Spleen (tissue), 13 donors: ENCODE data around the gene WDR35. TPM values are rescaled to one million over a fixed set of nuclear protein-coding genes. Genes with fewer than 3 reads are reported as not detected.

Experiments
- DNase-seq: peaks from one replicate; pipeline ENCODE4 v3.0.0-alpha.2; 2020
- H3K27ac ChIP-seq, 8 donors: fragments of 200-600 bp; sonication (generic) in 7 of 8; 1 replicate in 4 of 8; 2 replicates in 4 of 8; pipeline versions ENCODE4 v1.5.0 to v1.8.0; 2016 to 2021; ENCODE audit warnings: inconsistent platforms in 4 of 8, mild to moderate bottlenecking in 4 of 8, moderate library complexity in 1 of 8
- H3K27me3 ChIP-seq, 7 donors: fragments of 200-600 bp; sonication (generic) in 6 of 7; replicated peaks in 1 of 7; 1 replicate in 4 of 7; 2 replicates in 3 of 7; pipeline versions ENCODE4 v1.5.0 to v1.8.0; 2016 to 2021; ENCODE audit warnings: inconsistent platforms in 3 of 7, mild to moderate bottlenecking in 1 of 7
- H3K36me3 ChIP-seq, 6 donors: fragments of 200-600 bp; sonication (generic) in 5 of 6; 1 replicate in 4 of 6; 2 replicates in 2 of 6; pipeline versions ENCODE4 v1.5.0 to v1.8.0; 2016 to 2021; ENCODE audit warnings: inconsistent platforms in 2 of 6
- H3K4me1 ChIP-seq, 6 donors: fragments of 200-600 bp; sonication (generic) in 5 of 6; 1 replicate in 3 of 6; 2 replicates in 3 of 6; pipeline versions ENCODE4 v1.5.0 to v1.8.0; 2016 to 2021; ENCODE audit warnings: inconsistent platforms in 3 of 6
- H3K4me3 ChIP-seq, 8 donors: fragments of 200-600 bp; sonication (generic) in 7 of 8; 1 replicate in 4 of 8; 2 replicates in 4 of 8; pipeline versions ENCODE4 v1.5.0 to v1.8.0; 2016 to 2021; ENCODE audit warnings: inconsistent platforms in 4 of 8, mild to moderate bottlenecking in 4 of 8, moderate library complexity in 2 of 8
- H3K9me3 ChIP-seq, 8 donors: fragments of 200-600 bp; sonication (generic) in 7 of 8; 1 replicate in 4 of 8; 2 replicates in 4 of 8; pipeline versions ENCODE4 v1.5.0 to v1.8.0; 2016 to 2021; ENCODE audit warnings: inconsistent platforms in 4 of 8
- CTCF ChIP-seq, 11 experiments: fragments of 200-600 bp in 7 of 11; fragments of 450-650 bp in 4 of 11; sonication (generic) in 4 of 11; IDR thresholded peaks in 8 of 11; conservative IDR thresholded peaks in 3 of 11; 1 replicate in 7 of 11; 2 replicates in 4 of 11; pipeline versions ENCODE4 v1.4.0 to v1.8.0; 2016 to 2021; ENCODE audit warnings: antibody characterized with exemption in 11 of 11, inconsistent platforms in 4 of 11, mild to moderate bottlenecking in 1 of 11
- POLR2A ChIP-seq, 3 donors: fragments of 450-650 bp; IDR thresholded peaks; one replicate each; pipeline ENCODE4 v1.5.1; 2017; ENCODE audit warnings: antibody characterized with exemption in 3 of 3, mild to moderate bottlenecking in 1 of 3
- POLR2AphosphoS5 ChIP-seq, 3 donors: sonication (generic); formaldehyde crosslinking; IDR thresholded peaks; one replicate each; pipeline ENCODE4 v1.5.1; 2017; ENCODE audit warnings: antibody characterized with exemption in 3 of 3
- WGBS, 5 donors: extraction: QIAGEN DNeasy Blood & Tissue Kit in 3 of 5; methylation state at CpG; one replicate each; pipeline versions ENCODE4 v1.1.5 to v1.1.7; 2013 to 2018; 5-methylcytosine and 5-hydroxymethylcytosine counted together
- intact Hi-C: fragments of 100-400 bp; cut with DNase I; formaldehyde crosslinking; loops from one replicate; pipeline ENCODE4 v1.15.0; 2023; ENCODE audit warnings: low total_unique reads
- long read RNA-seq, 2 donors: transcript quantifications; one replicate each; lab custom pipeline, GENCODE V29; 2026
- polyA plus RNA-seq, 3 donors: library from polyadenylated mRNA; stranded (reverse); fragments of 200-250 nt; gene quantifications; one replicate each; pipeline ENCODE4 v1.2.1, GENCODE V29; 2013
- total RNA-seq, 7 donors: library from RNA; depleted of rRNA in 3 of 7; stranded (reverse); fragments of >200 nt in 3 of 7; fragmentation: NEBNext Ultra II Directional in 4 of 7; extraction: Animal tissue kit (Norgen Biotek cat#: 25700) in 4 of 7; gene quantifications; one replicate each; pipeline versions ENCODE4 v1.1.0 to v1.2.1, GENCODE V29; 2016 to 2021
- donor health status: healthy with polysubstance abuse.
- donor health status: DM: no; HTN: no; CAD: no; lungs with moderate emphysema.
- donor health status: DM: no; HTN: no; CAD: no.
- donor health status: Bipolar disorder and iron deficiency.
- donor health status: healthy.
- donor health status: DM: no; HTN: no; CAD: no.
- donor health status: DM: yes; HTN: yes; CAD: no.

WDR35 gene
- total RNA-seq (1 to 10 TPM; 3.6 to 5.3 (median 4.1) TPM), polyA plus RNA-seq (1 to 10 TPM; 1.7 to 2.1 (median 2.0) TPM)
- long read RNA-seq, donor 1 = 0 reads
- long read RNA-seq, donor 2 = 0 reads

DNA sequence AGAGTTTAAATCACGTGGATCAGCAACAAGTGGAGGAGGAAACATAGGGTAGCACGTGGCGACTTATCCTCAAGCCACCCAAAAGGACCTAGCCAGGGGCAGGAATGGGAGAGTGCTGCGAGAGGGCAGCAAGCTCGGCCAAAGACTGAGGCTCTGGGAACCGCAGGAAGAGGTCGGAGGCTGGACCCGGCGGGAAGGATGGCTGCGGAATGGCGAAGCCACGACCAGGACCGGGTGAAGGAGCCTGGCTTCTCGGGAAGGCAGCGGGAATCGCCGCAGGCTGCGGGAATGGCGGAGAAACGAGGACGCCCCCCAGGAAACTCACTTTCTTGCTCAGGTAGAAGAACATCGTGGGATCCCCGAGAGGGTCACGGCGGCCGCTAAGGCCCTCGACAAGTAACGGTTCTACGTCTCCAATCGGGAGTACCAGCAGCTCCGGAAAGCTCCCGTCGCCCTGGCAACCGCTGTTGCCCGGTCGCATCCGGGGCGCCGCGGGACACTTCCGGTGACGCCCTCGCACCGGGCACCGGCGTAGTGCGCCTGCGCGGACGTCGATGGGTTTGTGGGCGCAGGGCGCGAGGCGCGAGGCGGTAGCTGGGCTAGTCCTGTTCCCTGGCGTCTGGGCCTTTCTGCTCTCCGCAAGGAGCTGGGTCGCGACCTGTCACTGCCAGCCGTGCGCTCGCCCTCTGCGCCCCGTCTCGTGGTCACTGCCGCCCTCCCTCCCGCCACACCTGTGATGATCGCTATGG, at the start of gene WDR35:
Gene WDR35, minus strand, starts transcription at position 439 of the 749 bp plus-strand sequence. Its CDS starts 90 bp downstream, at position 349.
- Histone ChIP-seq H3K27me3 (peaks cover 0 to 24% (median 0%) of the 10 kb centered on the region in 7 donors), H3K27ac (peak within 1 kb of the TSS in 7 of 8 donors; percentile 24 to 81 (median 63)), H3K4me3 (peak within 1 kb of the TSS; percentile 48 to 92 (median 76)), H3K4me1 (peaks cover 6 to 31% (median 21%) of the 10 kb centered on the region in 6 donors), H3K9me3 (no peaks in the 10 kb centered on the region), H3K36me3 (peaks cover 0 to 2% (median 0%) of the 10 kb centered on the region in 6 donors)
- WGBS, 5 donors = 1 to 2% (median 1%) methylated on average over 33 to 70 of the region's 70 CpGs
- intact Hi-C loops = no loop called here
- peak; percentile 97 for DNase-seq
- TF ChIP-seq POLR2A (IDR thresholded peaks at IDR 0.05) (no peak), CTCF (IDR thresholded peaks at IDR 0.05 in 8 of 11, conservative IDR thresholded peaks at IDR 0.05 in 3 of 11) (no peak), POLR2AphosphoS5 (IDR thresholded peaks at IDR 0.05) (peak; percentile 91 to 94 (median 94))

DNA sequence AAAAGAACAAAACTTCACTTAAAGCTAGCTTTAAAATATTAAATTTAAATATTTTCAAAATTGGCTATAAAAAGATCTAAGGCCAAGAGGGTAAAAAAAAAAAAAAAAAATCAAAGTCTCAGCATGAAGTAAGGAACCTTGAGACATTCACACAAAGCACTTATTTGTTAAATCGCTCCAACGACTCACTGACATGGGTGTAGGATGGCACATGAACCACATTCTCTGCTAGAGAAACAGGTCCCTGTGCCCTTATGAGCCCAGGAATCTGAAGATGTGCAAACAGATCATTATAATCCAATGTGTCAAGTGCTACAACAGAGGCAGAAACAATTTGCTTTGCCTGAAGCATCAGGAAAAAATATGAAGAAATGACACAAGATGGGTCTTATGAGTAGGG, 47.8 kb upstream of the WDR35 start:
- no peak for TF ChIP-seq POLR2A (IDR thresholded peaks at IDR 0.05)
- no peak for TF ChIP-seq POLR2AphosphoS5 (IDR thresholded peaks at IDR 0.05)
- TF ChIP-seq CTCF (IDR thresholded peaks at IDR 0.05 in 8 of 11, conservative IDR thresholded peaks at IDR 0.05 in 3 of 11) = no peak
- Histone ChIP-seq H3K27ac (no peak overlapping the region), H3K36me3 (peaks cover 0 to 84% (median 76%) of the 10 kb centered on the region in 6 donors), H3K4me1 (peaks cover 0 to 62% (median 20%) of the 10 kb centered on the region in 6 donors), H3K27me3 (no peaks in the 10 kb centered on the region), H3K9me3 (no peaks in the 10 kb centered on the region), H3K4me3 (no peak overlapping the region)
- intact Hi-C loops = no loop called here
- no peak for DNase-seq
- WGBS, 5 donors = 85 to 92% (median 88%) methylated on average over 2 of the region's 2 CpGs

GRCh38 chr2:20035955-20036666, 46.2 kb upstream of the WDR35 start:
- H3K9me3 ChIP-seq = no peaks in the 10 kb centered on the region
- TF ChIP-seq POLR2A (IDR thresholded peaks at IDR 0.05) = no peak
- TF ChIP-seq POLR2AphosphoS5 (IDR thresholded peaks at IDR 0.05) = peak in 1 of 3 donors; percentile 22
- no peaks in the 10 kb centered on the region for H3K27me3 ChIP-seq
- peaks cover 0 to 100% (median 87%) of the 10 kb centered on the region in 6 donors for H3K36me3 ChIP-seq
- DNase-seq = no peak
- 67 to 81% (median 69%) methylated on average over 4 of the region's 4 CpGs for WGBS, 5 donors
- H3K4me3 ChIP-seq = no peak overlapping the region
- peaks cover 0 to 46% (median 12%) of the 10 kb centered on the region in 6 donors for H3K4me1 ChIP-seq
- intact Hi-C loops = no loop called here
- H3K27ac ChIP-seq = peak overlapping the region in 5 of 8 donors; percentile 9 to 53 (median 47)

DNA sequence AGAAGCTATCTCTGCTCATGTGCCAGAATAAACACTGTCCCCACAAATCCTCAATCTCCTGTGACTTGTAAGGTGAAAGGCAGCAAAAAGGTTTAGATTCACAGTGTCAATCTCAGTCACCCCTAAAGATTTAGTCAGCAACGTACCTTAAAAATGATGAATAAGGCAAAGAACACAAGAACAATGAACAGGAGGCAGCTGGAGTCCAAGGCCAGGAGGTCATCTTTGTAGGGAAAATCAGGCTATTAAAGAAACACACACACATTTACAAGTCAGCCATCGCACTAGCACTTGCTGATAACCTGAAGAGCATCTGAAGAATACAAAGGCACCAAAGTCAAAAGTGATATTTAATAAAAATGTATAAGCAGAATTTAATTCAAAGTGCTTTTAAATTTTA, 44.9 kb upstream of the WDR35 start:
- H3K9me3 ChIP-seq = peaks cover 0 to 5% (median 0%) of the 10 kb centered on the region in 8 donors
- DNase-seq = no peak
- H3K4me1 ChIP-seq = peaks cover 0 to 42% (median 12%) of the 10 kb centered on the region in 6 donors
- H3K27ac ChIP-seq = peak overlapping the region in 1 of 8 donors; percentile 0
- H3K36me3 ChIP-seq = peaks cover 0 to 100% (median 89%) of the 10 kb centered on the region in 6 donors
- 67 to 85% (median 82%) methylated on average over 2 of the region's 2 CpGs for WGBS, 5 donors
- no peaks in the 10 kb centered on the region for H3K27me3 ChIP-seq
- H3K4me3 ChIP-seq = no peak overlapping the region
- intact Hi-C loops = no loop called here
- TF ChIP-seq POLR2A (IDR thresholded peaks at IDR 0.05) (no peak), POLR2AphosphoS5 (IDR thresholded peaks at IDR 0.05) (no peak), CTCF (IDR thresholded peaks at IDR 0.05 in 8 of 11, conservative IDR thresholded peaks at IDR 0.05 in 3 of 11) (no peak)
